SK-N-SH (cell line): ENCODE measurements around the gene NRIP1.

Source experiments
- CTCF ChIP-seq: fragments of 200-600 bp; sonication (generic); IDR thresholded peaks from 2 replicates; pipeline ENCODE4 v1.6.1; 2017; ENCODE audit warnings: antibody characterized with exemption, mild to moderate bottlenecking, moderate library complexity
- FOSL2 ChIP-seq: IDR thresholded peaks from 2 replicates; pipeline ENCODE4 v1.4.0; 2012; ENCODE audit warnings: low read depth, mild to moderate bottlenecking, moderate library complexity, borderline replicate concordance
- USF2 ChIP-seq: fragments of 150-350 bp; IDR thresholded peaks from 2 replicates; pipeline ENCODE4 v1.6.1; 2017; ENCODE audit warnings: antibody characterized with exemption, low read length, low read depth, borderline replicate concordance

GRCh38 chr21:14977814-14978213 lies 87.0 kb downstream of the NRIP1 start:
- no peak for TF ChIP-seq USF2
- TF ChIP-seq CTCF, result no peak
- no peak for TF ChIP-seq FOSL2
